Measurements from ENCODE around the gene CITED1. TPM values are rescaled to one million over a fixed set of nuclear protein-coding genes. Genes with fewer than 3 reads are reported as not detected.

The CITED1 gene
- total RNA-seq, 4 donors from 2014 or later: 1.4 to 1.7 TPM; not detected in 2

- 0 to 47% methylated on average over 1 to 7 of the region's 8 CpGs for WGBS, 2 donors (ENCODE audit: low coverage in 1 of 2)
- Histone ChIP-seq H3K27me3 (no peaks in the 10 kb centered on the region), H3K36me3 (no peaks in the 10 kb centered on the region), H3K27ac (peak overlapping the region; percentile 7 to 71 (median 62)), H3K9me3 (no peaks in the 10 kb centered on the region), H3K4me3 (no peak overlapping the region), H3K4me1 (peaks cover 0 to 34% (median 4%) of the 10 kb centered on the region in 3 donors)
- TF ChIP-seq POLR2A (IDR thresholded peaks at IDR 0.05): no peak
- no peak for TF ChIP-seq EP300 (IDR thresholded peaks at IDR 0.05)
- TF ChIP-seq CTCF (IDR thresholded peaks at IDR 0.05): no peak
- TF ChIP-seq POLR2AphosphoS5 (IDR thresholded peaks at IDR 0.05): no peak
- peak; percentile 23 for ATAC-seq
These were observed 8.3 kb upstream of the CITED1 start for GRCh38 chrX:72313707-72314641.

- H3K4me1 ChIP-seq: peaks cover 0 to 48% (median 4%) of the 10 kb centered on the region in 3 donors
- 67% methylated on average over 1 of the region's 14 CpGs; no CpG with 5 or more reads in 1 of the 2 donors for WGBS, 2 donors (ENCODE audit: low coverage in 1 of 2)
- ATAC-seq: peak; percentile 48
- H3K36me3 ChIP-seq: no peaks in the 10 kb centered on the region
- H3K9me3 ChIP-seq: no peaks in the 10 kb centered on the region
- TF ChIP-seq POLR2AphosphoS5 (IDR thresholded peaks at IDR 0.05) (no peak), POLR2A (IDR thresholded peaks at IDR 0.05) (no peak), CTCF (IDR thresholded peaks at IDR 0.05) (no peak), EP300 (IDR thresholded peaks at IDR 0.05) (no peak)
- H3K27me3 ChIP-seq: no peaks in the 10 kb centered on the region
- H3K4me3 ChIP-seq: no peak overlapping the region
- H3K27ac ChIP-seq: peak overlapping the region in 1 of 4 donors; percentile 71
These were observed 6.7 kb upstream of the CITED1 start for GRCh38 chrX:72312311-72312940.

GRCh38 chrX:72309297-72310071, 3.8 kb upstream of the CITED1 start:
- Histone ChIP-seq H3K9me3 (no peaks in the 10 kb centered on the region), H3K4me3 (peak overlapping the region; percentile 18 to 64), H3K4me1 (peaks cover 0 to 64% (median 4%) of the 10 kb centered on the region in 3 donors), H3K36me3 (no peaks in the 10 kb centered on the region), H3K27me3 (no peaks in the 10 kb centered on the region), H3K27ac (no peak overlapping the region)
- no peak for ATAC-seq
- no peak for TF ChIP-seq EP300 (IDR thresholded peaks at IDR 0.05)
- TF ChIP-seq POLR2A (IDR thresholded peaks at IDR 0.05): no peak
- TF ChIP-seq CTCF (IDR thresholded peaks at IDR 0.05): no peak
- TF ChIP-seq POLR2AphosphoS5 (IDR thresholded peaks at IDR 0.05): no peak
- 17% methylated on average over 2 of the region's 15 CpGs; no CpG with 5 or more reads in 1 of the 2 donors for WGBS, 2 donors (ENCODE audit: low coverage in 1 of 2)

- peak; percentile 32 for ATAC-seq
- Histone ChIP-seq H3K27ac (no peak overlapping the region), H3K4me1 (peaks cover 0 to 57% (median 4%) of the 10 kb centered on the region in 3 donors), H3K9me3 (no peaks in the 10 kb centered on the region), H3K36me3 (no peaks in the 10 kb centered on the region), H3K27me3 (no peaks in the 10 kb centered on the region), H3K4me3 (peak overlapping the region; percentile 18 to 64)
- 10% methylated on average over 2 of the region's 24 CpGs; no CpG with 5 or more reads in 1 of the 2 donors for WGBS, 2 donors (ENCODE audit: low coverage in 1 of 2)
- TF ChIP-seq EP300 (IDR thresholded peaks at IDR 0.05) (no peak), POLR2A (IDR thresholded peaks at IDR 0.05) (no peak), POLR2AphosphoS5 (IDR thresholded peaks at IDR 0.05) (no peak), CTCF (IDR thresholded peaks at IDR 0.05) (no peak)
These were observed 3.0 kb upstream of the CITED1 start for GRCh38 chrX:72308566-72309296.
